HG02852 (cell line): ENCODE data around the gene JPH2.
"Not testable (repeated sequence)": the region's sequence is repeated elsewhere in the genome, so short reads cannot be mapped to it uniquely, and the experiment has no call there.

Experiments used
- ATAC-seq: cut with Tn5 transposase; IDR thresholded peaks from one replicate; pipeline ENCODE4 v1.9.1; 2021; ENCODE audit warnings: mild to moderate bottlenecking, moderate library complexity; ENCODE audit not compliant: unreplicated experiment

Gene JPH2

DNA sequence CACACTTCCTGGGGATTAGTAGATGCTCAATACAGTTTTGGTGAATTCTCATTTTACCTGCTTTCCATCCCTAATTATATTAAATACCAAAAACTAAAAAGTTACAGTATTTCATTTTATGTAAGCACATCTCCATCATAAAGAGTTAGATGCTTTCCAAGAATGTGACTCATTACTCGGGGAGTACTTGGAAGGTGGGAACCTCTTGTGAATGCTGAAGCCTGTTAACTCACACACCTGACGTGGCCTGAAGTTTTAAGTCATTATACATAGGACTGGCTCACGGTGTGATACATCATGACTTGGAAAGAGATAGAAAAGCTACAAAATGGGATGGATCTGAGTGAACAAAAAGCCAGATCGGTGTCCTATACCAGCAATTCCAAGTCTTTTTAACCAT lies 25.8 kb upstream of the JPH2 start:
- ATAC-seq = no peak

DNA sequence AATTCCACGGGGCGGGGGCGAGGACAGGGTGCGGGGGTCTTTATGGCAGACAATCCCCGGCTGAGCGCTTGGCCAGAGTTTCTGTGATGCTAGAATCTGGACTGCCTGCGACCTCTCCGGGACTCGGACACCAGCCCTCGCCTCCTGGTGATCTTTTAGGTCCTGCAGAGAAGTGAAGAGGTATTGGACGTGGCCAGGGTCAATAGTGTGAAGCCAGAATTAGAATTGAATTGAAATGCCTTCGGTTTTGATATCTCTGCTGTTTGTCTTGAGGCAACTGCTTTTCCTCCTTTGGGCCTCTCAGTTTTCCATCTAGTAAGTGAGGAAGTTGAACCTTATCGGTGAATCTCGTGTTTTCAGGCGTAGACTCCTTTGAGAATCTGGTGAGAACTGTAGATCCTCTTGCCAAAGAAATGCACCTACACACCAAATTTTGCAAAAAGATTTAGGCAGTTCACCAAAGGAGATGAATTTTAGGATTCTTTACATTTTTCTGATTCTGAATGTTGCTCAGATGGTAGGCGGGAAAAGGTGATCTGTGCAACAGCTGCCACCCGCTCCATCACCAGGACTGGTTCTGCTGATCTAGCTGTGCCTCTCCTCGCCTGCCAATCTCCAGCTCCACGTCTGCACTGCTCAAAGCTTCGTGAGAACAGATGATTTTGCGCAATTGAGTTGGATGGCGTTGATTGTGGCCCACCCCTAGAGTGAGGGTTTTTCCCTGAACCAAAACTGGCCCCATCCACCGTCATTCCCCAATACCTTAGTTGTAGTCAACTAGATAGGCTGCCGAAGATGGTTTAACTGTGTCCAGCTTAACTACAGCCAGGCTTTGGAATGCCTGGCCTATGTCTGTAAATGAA lies 24.4 kb upstream of the JPH2 start:
- peak; percentile 6 for ATAC-seq

DNA sequence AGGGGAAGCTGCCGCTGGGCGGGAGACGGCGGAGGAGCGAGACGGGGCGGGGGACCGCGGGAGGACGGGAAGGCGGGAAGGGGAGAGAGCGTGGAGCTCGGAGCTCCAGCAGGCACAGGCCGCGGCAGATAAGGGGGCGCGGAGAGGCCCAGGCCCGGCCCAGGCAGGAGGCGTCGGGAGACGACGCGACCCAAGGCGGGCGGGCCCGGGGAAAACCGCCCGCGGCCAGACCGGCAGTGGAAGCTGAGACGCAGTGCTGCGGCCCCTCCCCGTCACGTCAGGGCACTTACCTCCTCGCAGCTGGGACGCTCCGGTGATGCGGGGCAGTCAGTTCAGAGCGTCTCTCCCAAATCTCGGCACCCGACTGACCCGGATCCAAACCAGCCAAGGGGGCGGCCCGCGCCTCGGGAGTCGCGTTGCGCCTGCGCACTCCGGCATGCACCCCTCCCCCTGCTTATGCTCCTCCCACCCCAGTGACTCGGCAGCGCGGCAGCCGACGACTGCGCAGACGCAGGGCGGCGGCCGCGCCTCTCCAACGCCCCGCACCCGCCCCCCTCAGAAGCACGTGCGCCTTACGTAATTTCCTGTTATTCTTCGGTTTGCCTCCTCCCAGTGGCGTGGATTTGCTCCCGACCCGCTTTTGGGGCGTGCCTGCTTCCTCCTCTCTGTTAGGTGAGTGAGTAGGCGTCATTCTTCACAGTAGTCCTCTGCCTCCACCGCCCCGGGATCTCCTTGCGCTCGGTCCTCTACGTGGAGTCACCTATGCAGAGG lies 23.6 kb upstream of the JPH2 start, which contains the start of gene OSER1:
TSS of gene OSER1 (minus strand) at position 366 of the 771 bp plus-strand sequence. CDS start 3,814 bp downstream, outside the sequence.
- peak; percentile 83 for ATAC-seq

DNA sequence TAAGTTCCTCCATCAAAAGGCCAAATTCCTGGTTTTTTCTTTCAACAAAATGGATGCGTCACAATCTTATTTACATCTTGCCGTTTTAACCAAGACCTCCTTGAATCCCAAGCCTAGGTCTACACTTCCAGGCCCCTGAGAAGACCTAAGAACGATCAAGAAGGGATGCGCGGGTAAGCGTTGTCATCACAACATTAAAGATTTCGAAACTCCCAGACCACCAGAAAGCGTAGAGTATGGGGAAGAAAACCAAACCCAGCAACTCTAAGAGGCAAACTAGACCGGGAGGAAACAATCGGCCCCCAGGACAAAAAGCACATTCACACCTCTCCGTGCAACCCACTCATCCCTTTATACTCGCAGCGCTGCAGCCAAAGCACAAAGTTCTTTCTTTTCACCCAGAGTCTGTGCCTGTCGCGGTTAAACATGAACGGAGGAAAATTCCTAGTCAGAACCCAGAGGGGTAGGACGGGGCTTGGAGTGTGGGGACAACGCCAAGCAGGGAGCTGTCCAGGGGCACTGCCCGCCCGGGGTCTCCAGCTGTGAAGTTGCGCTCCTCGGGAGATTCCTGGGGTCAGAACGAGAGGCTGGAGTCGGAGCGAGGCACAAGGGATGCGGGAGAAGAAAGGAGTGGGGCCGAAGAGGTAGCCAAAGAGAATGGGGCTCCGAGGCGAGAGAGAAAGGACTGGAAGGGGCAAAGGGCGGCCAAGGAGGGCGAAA lies 22.9 kb upstream of the JPH2 start:
- no peak for ATAC-seq

DNA sequence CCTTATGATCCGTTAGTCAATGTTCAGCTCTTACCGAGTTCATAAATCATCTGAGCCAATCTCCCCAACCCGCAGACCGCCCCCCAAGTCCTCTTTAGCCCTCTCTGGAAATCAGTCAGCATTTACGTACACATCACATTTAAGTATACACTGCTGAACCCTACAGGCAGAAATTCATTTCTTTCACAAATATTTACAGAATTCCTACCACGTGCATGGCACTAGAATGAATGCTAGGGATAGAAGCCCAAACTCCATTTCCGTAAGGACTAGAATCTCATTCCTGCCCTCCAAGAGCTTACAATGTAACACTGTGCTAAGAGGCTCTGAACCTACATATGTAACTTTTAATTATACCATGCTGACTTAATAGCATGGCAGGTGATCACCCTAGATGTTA lies 21.8 kb upstream of the JPH2 start:
- no peak for ATAC-seq

DNA sequence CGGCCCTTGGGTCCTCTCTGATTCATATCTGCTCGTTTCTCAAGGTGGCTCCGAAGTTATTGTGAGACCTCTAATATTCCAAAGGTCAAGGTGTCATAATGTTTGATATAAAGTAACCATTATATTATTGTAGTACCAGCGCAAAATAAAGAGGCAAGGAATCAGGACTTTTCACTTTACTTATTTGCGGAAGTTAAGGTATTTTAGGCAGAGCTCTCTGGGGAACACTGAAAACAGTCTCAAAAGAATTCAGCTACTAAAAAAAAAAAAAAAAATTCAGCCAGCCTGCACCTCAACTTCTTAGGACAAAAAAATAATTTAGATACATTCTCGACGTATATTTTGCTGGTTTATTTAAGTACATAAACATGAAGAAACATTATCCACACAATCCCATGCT lies 21.2 kb upstream of the JPH2 start:
- ATAC-seq = no peak

DNA sequence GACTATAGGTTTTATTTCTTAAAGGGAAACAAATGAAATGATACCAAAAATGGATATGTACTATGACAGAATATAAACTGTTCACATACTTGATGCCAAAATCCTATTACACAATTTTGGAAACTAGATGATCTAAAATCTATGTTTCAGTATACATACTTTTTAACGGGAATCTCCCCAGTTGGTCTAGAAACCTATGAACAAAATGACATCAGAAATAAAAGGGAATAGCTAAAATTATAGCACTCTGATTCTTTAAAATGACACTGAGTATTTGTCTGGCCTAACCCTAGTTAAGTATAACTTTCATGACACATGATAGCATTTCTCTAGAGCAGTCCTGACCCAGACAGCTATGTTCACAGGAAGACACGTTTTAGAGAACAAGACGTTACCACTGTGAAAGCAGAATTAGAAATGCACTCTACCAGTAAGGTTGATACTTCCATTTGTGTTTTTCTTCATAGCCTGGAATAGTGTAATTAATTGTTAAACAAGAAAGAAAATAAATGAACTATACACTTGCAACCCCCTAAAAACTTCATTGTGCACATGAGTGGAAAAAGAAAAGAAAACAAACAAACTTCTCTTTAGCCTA lies 20.2 kb upstream of the JPH2 start:
- no peak for ATAC-seq

DNA sequence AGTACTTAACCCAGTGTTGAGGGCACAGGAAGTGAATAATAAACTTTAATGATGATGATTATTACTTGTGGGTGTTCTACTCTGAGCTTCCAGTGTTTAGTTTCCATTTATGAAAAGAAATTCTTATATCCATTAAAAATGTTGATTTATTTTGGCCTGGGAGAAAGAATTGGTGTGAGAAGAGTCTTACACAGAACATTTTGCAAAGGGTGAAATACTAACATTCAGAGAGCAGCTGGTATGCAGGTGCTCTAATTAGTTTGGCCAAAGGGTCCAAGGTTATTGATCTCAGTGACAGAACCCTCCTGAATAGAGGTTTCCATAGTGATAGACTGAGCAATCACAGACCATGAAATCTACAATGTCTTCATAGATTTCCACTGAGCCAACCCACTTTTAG lies 19.1 kb upstream of the JPH2 start:
- ATAC-seq = no peak

DNA sequence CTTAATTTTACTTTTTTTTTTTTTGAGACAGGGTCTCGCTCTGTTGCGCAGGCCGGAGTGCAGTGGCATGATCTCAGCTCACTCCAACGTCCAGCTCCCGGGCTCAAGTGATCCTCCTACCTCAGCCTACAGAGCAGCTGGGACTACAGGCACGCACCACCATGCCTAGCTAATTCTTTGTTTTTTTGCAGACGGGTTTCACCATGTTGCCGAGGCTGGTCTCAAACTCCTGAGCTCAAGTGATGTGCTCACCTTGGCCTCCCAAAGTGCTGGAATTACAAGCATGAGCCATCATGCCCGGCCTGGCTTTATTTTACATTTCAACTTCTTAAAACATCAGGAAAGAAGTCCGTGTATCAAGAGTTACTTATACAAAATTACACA lies 17.8 kb upstream of the JPH2 start:
- no peak for ATAC-seq

DNA sequence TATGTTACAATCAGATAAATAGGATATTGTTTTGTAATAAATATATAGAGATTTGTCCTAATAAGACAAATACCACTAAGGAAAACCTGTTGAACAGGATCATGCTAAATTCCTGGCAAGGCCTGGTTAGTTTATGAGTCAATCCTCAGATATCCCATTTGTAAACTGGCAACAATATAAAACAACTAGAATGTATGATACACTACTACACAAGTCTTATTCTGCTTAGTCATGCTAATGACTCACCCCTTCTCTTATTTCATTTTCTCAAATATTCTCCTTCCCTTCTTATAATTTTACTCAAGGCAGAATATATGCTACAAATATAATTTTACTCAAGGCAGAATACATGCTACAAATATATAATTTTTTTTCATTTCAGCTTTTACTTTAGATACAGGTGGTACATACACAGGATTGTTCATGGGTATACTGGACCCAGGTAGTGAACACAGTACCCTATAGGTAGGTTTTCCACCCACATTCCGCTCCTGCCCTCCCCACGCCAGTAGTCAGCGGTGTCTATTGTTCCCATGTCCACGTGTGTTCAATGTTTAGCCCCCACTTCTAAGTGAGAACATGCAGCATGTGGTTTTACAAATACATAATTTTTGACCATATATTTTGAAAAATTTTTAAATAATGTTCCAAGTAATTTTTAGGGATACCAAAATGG lies 17.3 kb upstream of the JPH2 start:
- ATAC-seq = no peak

DNA sequence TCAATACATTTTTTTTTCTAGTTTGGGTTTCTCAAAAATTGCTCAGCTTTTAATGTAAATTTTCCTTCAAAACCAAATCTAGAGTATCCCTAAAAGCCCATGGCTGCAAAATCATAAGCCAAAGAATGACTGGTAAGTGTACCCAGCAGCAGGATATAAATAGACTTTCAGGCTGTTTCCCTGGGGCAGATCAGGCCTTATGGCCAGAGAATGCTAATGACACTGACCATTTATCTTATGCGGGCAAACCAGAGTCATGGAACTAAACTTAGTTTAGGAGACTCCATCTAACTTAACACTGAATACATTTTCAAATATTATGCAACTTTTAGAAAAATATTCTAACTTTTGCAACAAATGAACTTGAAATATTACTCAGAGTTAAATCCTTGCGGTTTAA lies 16.2 kb upstream of the JPH2 start:
- ATAC-seq = no peak

DNA sequence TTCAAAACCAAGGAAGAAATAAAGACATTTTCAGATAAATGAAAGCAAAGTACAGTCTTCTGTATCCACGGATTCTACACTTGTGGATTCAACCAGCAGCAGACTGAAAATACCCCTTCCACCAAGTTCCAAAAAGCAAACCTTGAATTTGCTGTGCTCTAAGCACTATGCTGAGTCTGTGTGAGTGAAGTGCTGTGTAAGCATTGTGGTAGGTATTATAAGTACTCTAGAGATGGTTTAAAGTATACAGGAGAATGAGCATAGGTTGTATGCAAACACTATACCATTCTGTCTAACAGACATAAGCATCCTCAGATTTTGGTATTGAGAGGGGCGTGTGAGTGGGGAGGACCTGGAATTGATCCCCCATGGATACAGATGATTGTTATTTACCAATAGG lies 14.0 kb upstream of the JPH2 start:
- ATAC-seq = no peak

DNA sequence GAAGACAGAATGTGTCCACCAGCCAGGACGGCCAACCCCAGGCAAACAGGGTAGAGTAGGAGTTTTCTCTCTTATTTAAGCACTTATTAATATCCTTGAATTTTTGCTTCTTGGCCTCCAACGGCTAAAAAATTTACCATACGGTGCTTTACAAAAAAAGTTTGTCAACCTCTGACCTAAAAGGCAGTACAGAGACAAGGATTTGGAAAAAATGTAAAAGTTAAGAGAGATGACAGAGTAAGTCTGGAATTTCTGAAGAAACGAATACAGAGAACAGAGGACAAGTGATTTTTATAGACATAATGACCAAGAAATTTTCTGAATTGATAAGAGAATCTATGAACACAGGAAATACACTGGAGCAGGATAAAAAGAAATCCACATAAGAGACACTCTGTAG lies 13.4 kb upstream of the JPH2 start:
- no peak for ATAC-seq

DNA sequence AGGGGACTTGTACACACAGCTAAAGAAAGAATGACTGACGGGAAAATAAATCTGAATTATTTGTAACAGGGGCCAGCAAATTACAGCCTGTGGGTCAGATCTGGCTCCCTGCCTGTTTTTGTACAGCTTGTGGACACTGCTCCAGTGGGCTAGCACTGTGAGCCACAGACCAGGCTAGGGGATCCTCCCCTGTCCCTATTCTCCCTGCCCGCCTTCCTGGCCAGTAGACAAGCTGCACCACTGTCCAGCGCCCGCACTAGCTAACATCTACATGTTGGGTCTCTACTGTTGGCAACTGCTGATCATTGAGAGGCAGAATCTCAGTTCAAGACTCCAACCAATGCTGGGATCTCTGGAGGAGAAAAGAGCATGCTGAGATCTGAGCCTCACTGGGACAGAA lies 12.9 kb upstream of the JPH2 start:
- ATAC-seq = no peak

DNA sequence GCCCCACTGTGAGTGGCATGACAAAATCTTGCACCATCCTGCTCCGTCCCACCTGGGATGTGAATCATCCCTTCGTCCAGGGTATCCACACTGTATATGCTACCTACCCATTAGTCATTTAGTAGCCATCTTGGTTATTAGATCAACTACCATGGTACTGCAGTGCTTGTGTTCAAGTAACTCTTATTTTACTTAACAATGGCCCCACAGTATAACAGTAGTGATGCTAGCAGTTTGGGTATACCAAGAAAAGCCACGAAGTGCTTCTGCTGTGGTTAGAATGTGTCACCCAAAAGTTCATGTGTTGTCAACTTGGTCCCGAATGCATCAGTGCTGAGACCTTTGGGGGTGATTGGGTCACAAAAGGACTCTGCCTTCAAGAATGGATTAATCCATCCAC lies 11.9 kb upstream of the JPH2 start:
- ATAC-seq = no peak

DNA sequence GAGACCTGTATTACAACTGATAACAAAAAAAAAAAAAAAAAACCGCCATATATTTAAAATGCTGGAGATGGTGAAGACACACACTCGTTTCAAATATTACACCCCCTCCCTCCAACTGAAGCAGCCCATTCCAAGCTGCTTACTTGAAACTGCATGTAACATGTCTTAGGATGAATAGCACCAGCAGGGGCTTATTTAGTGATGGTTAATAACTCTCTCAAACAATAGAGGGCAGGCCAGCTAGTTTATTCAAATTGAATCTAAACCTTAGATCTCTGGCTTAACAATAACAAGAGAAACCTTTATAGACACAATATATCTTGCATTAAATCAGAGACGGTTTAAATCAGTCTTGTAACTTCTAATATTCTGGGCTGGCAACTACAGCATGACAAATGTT lies 9.3 kb upstream of the JPH2 start:
- ATAC-seq = no peak

DNA sequence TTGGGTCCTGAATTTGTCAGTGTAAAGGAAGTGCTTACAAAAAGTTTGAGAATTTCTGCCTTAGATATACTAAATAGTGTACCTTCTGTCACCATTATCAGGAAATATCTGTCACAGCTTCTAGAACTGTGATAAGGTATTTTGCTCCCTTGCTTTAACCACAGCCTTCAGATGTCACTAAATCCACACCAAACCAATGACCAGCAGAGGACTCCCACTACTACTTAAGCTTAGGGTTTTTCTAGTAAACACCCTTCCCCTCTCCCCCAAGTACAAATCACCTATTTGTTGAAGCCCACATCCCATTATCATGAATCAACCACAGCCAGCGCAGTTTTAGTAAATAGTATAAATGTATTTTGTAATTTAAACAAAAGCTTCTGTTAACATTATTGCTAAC lies 8.6 kb upstream of the JPH2 start:
- no peak for ATAC-seq

DNA sequence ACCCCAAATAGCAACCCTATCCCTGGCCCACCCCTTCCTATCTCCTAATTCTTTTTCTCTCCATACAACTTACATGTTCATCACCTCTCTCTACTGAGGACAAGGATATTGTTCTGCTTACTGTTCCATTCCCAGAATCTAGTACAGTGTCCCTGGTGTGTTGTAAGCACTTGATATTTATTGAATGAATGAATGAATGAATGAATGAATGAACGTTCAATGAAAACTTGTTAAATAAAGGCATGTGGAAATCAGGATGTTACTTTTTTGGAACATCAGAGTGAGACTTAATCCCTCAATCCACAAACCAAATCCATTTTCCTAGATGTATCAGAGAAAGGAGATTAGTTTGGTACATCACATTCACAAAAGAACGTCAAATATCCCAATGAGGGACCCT lies 6.8 kb upstream of the JPH2 start:
- ATAC-seq = no peak

DNA sequence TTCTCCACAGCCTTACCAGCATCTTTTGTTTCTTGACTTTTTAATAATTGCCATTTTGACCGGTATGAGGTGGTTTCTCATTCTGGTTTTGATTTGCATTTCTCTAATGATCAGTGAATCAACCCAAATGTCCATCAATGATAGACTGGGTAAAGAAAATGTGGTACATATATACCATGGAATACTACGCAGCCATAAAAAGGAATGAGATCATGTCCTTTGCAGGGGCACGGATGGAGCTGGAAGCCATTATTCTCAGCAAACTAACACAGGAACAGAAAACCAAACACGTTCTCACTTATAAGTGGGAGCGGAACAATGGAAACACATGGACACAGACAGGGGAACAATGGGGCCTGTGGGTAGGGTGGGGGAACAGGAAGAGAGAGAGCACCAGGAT lies 4.7 kb upstream of the JPH2 start:
- not testable (repeated sequence) for ATAC-seq

DNA sequence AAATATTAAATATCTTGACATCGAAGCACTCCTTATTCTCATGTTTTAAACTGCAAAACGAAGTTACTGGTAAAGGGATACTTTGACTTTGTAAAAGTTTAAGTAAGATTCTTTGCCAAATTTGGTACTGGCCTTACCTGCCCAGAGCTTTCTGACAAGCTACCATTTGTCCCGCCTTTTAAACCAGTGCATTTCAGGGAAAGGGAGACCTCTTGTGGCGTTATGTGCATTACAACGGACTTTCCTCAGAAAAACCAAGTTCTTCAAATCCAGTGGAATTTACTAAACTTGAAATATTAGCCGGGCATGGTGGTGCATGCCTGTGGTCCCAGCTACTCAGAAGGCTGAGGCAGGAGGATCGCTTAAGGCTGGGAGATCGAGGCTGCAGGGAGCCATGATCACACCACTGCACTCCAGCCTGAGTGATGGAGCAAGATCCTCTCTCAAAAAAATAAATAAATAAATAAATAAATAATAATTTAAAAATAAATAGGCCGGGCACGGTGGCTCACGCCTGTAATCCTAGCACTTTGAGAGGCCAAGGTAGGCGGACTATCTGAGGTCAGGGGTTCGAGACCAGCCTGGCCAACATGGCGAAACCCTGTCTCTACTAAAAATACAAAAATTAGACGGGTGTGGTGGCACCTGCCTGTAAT lies 3.3 kb upstream of the JPH2 start:
- ATAC-seq = not testable (repeated sequence)
